Measurements from ENCODE around the gene LRRC51.
"Not testable (repeated sequence)": the region's sequence is repeated elsewhere in the genome, so short reads cannot be mapped to it uniquely, and the experiment has no call there.

LRRC51 gene

GRCh38 chr11:72141066-72141465 is 60.4 kb downstream of the LRRC51 start:
- DNase-seq, result no peak

GRCh38 chr11:72142086-72142485 is 61.4 kb downstream of the LRRC51 start:
- not testable (repeated sequence) for DNase-seq

GRCh38 chr11:72142543-72142942 is 61.9 kb downstream of the LRRC51 start:
- not testable (repeated sequence) for DNase-seq

GRCh38 chr11:72144807-72145565 is 64.3 kb downstream of the LRRC51 start:
- no peak for DNase-seq
